ENCODE data around the gene THSD7A.

The THSD7A gene

DNA sequence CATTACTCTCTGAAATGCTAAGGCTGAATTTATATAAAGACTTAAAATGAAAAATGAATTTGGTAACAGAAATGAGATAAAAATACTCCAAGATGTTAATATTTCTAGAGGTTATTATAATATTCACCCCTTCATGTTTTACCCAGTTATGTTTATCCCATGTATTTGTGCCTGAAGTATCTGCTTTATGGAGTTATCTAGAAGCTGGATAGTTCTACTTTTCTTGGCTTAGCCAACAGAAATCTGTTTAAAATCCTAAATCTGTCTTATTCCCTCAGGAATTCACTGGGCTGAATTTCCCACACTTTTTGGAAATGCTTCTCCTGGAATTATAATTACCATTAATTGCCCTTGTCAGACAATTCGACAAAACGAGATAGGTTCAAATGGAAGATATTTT lies 201.6 kb downstream of the THSD7A start:
- H3K4me1 ChIP-seq (ENCODE audit: control insufficient read depth, insufficient read depth, low read length), result peaks cover 8% of the 10 kb centered on the region
- no peaks in the 10 kb centered on the region for H3K27me3 ChIP-seq (replicated peaks; ENCODE audit: control insufficient read depth, insufficient read depth, low read length)
- H3K9me3 ChIP-seq (ENCODE audit: control insufficient read depth, low read length), result no peaks in the 10 kb centered on the region
- H3K9ac ChIP-seq (ENCODE audit: low read length), result no peak overlapping the region
- no peak overlapping the region for H3K4me3 ChIP-seq (ENCODE audit: low read length)
- H3K36me3 ChIP-seq (ENCODE audit: control insufficient read depth, insufficient read depth, low read length, severe bottlenecking), result no peaks in the 10 kb centered on the region
- DNase-seq (ENCODE audit: low read depth), result no peak

DNA sequence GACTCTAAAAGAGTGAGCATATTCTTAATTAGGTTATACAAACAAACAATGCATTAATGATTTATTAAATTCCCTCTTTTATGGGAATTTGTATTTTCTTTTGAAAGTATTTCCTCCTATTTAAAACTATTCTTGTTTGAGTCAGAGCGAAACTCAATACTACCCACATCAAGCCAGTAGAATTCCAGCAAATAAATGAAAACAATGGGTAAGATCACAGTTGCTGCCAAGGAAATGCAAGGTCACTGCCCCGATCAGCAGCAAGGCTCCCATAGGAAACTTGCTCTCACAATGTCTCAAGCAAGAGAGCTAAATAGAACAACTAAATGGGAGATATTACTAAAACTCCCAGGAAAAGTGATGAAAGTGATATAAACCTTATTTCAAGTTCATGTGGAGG lies 206.3 kb downstream of the THSD7A start:
- peak; percentile 7 for DNase-seq (ENCODE audit: low read depth)
- H3K36me3 ChIP-seq (ENCODE audit: control insufficient read depth, insufficient read depth, low read length, severe bottlenecking), result no peaks in the 10 kb centered on the region
- H3K9me3 ChIP-seq (ENCODE audit: control insufficient read depth, low read length), result peaks cover 10% of the 10 kb centered on the region
- no peak overlapping the region for H3K4me3 ChIP-seq (ENCODE audit: low read length)
- H3K9ac ChIP-seq (ENCODE audit: low read length), result no peak overlapping the region
- no peaks in the 10 kb centered on the region for H3K27me3 ChIP-seq (replicated peaks; ENCODE audit: control insufficient read depth, insufficient read depth, low read length)
- peaks cover 16% of the 10 kb centered on the region for H3K4me1 ChIP-seq (ENCODE audit: control insufficient read depth, insufficient read depth, low read length)

DNA sequence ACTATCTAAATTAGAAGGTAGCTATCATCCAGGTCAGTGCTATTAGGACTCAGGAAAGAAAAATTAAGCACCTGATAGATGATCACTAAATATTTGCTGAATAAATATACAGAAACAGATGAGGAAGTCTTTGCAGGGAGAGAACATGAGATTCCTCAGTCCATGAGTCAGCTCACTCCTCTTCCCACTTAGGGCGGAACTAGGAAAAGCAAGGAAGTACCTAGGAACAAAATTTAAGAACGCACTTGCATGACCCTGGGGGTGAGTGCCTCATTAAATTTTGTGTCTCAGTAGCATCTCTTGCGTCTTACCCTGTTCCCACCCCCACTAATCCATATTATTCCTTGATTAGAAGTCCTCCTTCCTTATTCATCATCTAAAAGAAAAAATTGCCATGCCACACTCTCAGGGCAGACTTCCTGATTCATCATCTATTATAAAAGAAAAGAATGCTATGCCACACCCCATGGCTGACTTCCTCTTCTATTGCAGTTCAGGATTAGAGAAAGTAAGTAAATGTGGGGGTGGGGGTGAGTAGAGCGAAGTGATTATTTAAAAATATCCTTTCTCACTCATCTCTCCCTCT lies 208.8 kb downstream of the THSD7A start:
- no peak for DNase-seq (ENCODE audit: low read depth)
- no peaks in the 10 kb centered on the region for H3K36me3 ChIP-seq (ENCODE audit: control insufficient read depth, insufficient read depth, low read length, severe bottlenecking)
- H3K4me3 ChIP-seq (ENCODE audit: low read length), result no peak overlapping the region
- peaks cover 10% of the 10 kb centered on the region for H3K9me3 ChIP-seq (ENCODE audit: control insufficient read depth, low read length)
- no peaks in the 10 kb centered on the region for H3K27me3 ChIP-seq (replicated peaks; ENCODE audit: control insufficient read depth, insufficient read depth, low read length)
- H3K9ac ChIP-seq (ENCODE audit: low read length), result no peak overlapping the region
- peaks cover 19% of the 10 kb centered on the region for H3K4me1 ChIP-seq (ENCODE audit: control insufficient read depth, insufficient read depth, low read length)

DNA sequence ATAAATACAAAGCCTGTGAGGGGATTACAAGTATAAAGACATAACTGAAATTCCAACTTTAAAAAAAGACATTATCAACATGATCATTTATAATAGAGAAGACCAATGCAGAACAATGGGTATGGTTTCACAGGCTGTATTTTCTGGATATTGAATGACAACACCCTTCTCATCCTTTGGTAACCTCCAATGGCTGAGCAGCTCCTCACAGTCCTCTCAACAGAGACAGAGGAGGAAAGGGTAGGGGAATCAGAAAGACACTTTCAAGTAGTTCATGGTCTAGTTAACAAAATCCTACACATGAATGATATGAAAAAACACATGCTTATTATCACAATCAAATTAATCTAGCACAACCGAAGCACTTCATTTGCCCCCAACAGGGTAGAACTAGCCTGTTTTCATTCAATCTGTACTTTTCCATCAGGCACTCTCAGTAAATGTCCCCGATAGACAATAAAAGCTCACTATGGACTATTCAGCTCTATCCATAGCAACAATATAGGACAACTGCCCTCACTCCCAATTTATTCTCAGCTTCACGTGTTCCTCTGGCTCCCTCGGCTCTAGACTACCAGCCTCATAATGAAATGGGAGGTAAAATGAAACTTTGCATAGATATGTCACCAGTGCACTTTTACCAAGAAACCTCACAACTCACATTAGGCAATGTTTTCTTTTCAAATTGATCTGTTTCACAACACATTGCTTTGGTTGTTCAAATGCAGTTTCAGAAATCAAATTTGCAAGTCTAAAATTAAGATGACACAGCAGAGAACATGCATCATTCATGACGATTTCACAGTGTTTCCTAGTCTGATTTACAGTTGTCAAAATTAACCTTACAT lies 211.4 kb downstream of the THSD7A start:
- Histone ChIP-seq H3K27me3 (replicated peaks; ENCODE audit: control insufficient read depth, insufficient read depth, low read length) (no peaks in the 10 kb centered on the region), H3K4me3 (ENCODE audit: low read length) (no peak overlapping the region), H3K9me3 (ENCODE audit: control insufficient read depth, low read length) (peaks cover 10% of the 10 kb centered on the region), H3K9ac (ENCODE audit: low read length) (peak overlapping the region; percentile 31), H3K4me1 (ENCODE audit: control insufficient read depth, insufficient read depth, low read length) (peaks cover 14% of the 10 kb centered on the region), H3K36me3 (ENCODE audit: control insufficient read depth, insufficient read depth, low read length, severe bottlenecking) (no peaks in the 10 kb centered on the region)
- no peak for DNase-seq (ENCODE audit: low read depth)

DNA sequence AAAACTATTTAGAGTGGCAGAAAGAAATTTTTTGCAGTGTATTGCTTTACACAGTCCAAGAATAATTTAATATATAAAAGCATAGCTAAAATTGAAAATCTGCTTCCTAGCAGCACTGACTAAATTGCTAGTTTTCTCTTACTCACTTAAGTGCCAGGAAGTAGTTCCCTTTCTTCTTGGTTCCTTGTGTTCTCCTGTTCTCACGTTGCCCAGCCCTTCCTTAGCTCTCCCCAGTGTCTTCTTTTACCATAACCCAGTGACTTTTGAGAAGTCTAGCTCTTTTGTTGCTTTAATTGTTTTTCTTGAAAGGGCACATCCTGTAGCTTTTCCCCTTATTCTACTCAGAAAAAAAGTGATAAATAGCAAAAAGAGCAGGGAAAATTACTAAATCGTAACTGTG lies 215.5 kb downstream of the THSD7A start:
- Histone ChIP-seq H3K9ac (ENCODE audit: low read length) (no peak overlapping the region), H3K36me3 (ENCODE audit: control insufficient read depth, insufficient read depth, low read length, severe bottlenecking) (no peaks in the 10 kb centered on the region), H3K4me1 (ENCODE audit: control insufficient read depth, insufficient read depth, low read length) (peaks cover 6% of the 10 kb centered on the region), H3K27me3 (replicated peaks; ENCODE audit: control insufficient read depth, insufficient read depth, low read length) (no peaks in the 10 kb centered on the region), H3K9me3 (ENCODE audit: control insufficient read depth, low read length) (no peaks in the 10 kb centered on the region), H3K4me3 (ENCODE audit: low read length) (no peak overlapping the region)
- DNase-seq (ENCODE audit: low read depth), result no peak

DNA sequence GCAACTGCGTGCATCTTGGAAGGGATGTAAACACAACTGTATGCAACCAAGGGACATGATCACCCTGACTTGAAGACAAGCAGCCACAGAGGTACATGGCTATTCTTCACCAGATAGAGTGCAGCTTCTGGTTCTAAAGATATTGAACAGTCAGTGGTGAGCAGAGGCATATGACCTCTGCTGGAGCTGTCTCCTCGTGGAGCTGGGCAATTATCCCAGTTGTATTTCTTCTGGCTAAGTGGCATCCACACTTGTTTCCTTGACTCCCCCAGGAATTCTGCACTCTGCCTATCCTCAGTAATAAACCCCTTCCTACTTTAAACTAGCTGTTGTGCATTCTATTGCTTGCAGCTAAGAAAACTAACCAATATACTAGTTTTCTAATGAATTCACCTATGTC lies 216.8 kb downstream of the THSD7A start:
- DNase-seq (ENCODE audit: low read depth), result no peak
- no peaks in the 10 kb centered on the region for H3K4me1 ChIP-seq (ENCODE audit: control insufficient read depth, insufficient read depth, low read length)
- no peaks in the 10 kb centered on the region for H3K27me3 ChIP-seq (replicated peaks; ENCODE audit: control insufficient read depth, insufficient read depth, low read length)
- no peak overlapping the region for H3K4me3 ChIP-seq (ENCODE audit: low read length)
- H3K9me3 ChIP-seq (ENCODE audit: control insufficient read depth, low read length), result no peaks in the 10 kb centered on the region
- no peaks in the 10 kb centered on the region for H3K36me3 ChIP-seq (ENCODE audit: control insufficient read depth, insufficient read depth, low read length, severe bottlenecking)
- H3K9ac ChIP-seq (ENCODE audit: low read length), result no peak overlapping the region

DNA sequence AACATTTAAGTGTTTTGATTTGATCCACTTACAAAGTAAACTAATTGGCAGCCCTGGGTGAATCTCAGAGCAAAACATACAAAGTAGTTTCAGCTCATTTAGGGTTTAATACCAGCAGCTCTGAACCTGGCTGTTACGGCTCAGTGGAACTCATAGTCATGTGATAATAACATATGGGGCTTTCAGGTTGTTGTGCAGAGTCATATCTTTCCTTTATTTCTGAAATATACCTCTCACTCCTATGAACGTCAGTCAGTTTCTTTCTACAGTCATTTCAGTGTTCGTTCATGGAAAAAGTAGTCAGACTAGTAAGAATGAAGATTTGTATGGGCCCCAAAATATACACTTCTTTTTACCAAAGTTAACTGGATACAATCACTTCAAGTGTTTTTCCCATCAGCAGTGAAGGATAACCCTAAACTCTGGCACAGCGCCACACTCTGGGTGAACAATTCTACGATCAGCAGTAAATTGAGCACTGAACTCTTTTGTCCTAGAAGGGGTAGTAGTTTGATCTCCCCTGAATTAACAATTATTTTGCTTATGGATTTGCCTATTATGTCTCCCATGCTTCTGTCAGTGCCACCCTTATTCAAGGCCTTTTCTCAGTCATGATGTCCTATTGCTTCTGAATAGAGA lies 218.6 kb downstream of the THSD7A start:
- no peaks in the 10 kb centered on the region for H3K4me1 ChIP-seq (ENCODE audit: control insufficient read depth, insufficient read depth, low read length)
- H3K27me3 ChIP-seq (replicated peaks; ENCODE audit: control insufficient read depth, insufficient read depth, low read length), result no peaks in the 10 kb centered on the region
- DNase-seq (ENCODE audit: low read depth), result no peak
- H3K36me3 ChIP-seq (ENCODE audit: control insufficient read depth, insufficient read depth, low read length, severe bottlenecking), result no peaks in the 10 kb centered on the region
- no peak overlapping the region for H3K4me3 ChIP-seq (ENCODE audit: low read length)
- no peaks in the 10 kb centered on the region for H3K9me3 ChIP-seq (ENCODE audit: control insufficient read depth, low read length)
- no peak overlapping the region for H3K9ac ChIP-seq (ENCODE audit: low read length)

DNA sequence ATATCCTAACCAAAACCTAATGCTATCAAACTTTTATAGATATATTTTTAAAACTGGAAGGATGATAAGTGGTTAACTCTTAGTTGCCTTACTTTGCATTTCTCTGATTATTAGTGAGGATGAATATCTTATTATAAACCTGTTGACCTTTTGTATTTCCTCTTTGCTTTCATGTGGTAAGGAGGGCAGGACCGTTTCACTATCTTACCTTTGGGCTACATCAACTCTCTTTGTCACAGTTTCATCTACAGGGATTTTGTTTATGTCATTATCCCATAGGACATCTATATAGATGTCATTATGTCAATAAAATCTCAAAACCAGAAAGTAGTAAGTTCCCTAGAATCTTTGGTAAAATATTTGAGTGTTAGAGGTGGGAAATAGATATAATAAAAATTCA lies 219.3 kb downstream of the THSD7A start:
- Histone ChIP-seq H3K9ac (ENCODE audit: low read length) (no peak overlapping the region), H3K9me3 (ENCODE audit: control insufficient read depth, low read length) (no peaks in the 10 kb centered on the region), H3K4me1 (ENCODE audit: control insufficient read depth, insufficient read depth, low read length) (no peaks in the 10 kb centered on the region), H3K27me3 (replicated peaks; ENCODE audit: control insufficient read depth, insufficient read depth, low read length) (no peaks in the 10 kb centered on the region), H3K4me3 (ENCODE audit: low read length) (no peak overlapping the region), H3K36me3 (ENCODE audit: control insufficient read depth, insufficient read depth, low read length, severe bottlenecking) (no peaks in the 10 kb centered on the region)
- no peak for DNase-seq (ENCODE audit: low read depth)

DNA sequence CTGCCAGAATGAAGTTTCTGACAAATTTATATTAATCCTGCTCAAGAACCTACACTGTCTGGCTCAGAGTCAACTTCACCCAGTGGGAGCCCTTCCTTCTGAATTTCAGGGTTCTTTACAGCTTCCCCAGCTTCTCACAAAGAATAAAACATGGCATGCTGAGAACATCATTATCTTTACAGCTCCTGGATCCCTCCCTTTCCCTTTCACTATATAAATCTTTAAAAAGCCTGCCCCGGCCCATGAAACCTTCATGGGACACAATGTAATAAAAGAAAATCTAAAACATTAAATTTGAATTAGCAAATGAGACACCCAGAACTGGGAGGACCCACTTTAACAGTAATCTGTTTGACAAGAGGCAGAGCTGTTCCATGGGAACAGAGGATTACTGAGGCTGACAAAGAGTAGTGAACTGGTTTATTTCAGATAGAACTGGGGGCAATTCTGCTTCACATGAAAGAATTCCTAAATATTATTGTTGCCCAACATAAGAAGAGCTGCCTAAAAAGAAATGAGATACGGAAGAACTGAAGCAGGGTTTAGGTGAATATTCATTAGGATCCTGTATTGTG lies 222.8 kb downstream of the THSD7A start:
- Histone ChIP-seq H3K9me3 (ENCODE audit: control insufficient read depth, low read length) (no peaks in the 10 kb centered on the region), H3K9ac (ENCODE audit: low read length) (no peak overlapping the region), H3K4me3 (ENCODE audit: low read length) (no peak overlapping the region), H3K27me3 (replicated peaks; ENCODE audit: control insufficient read depth, insufficient read depth, low read length) (no peaks in the 10 kb centered on the region), H3K36me3 (ENCODE audit: control insufficient read depth, insufficient read depth, low read length, severe bottlenecking) (no peaks in the 10 kb centered on the region), H3K4me1 (ENCODE audit: control insufficient read depth, insufficient read depth, low read length) (peaks cover 21% of the 10 kb centered on the region)
- DNase-seq (ENCODE audit: low read depth), result no peak

DNA sequence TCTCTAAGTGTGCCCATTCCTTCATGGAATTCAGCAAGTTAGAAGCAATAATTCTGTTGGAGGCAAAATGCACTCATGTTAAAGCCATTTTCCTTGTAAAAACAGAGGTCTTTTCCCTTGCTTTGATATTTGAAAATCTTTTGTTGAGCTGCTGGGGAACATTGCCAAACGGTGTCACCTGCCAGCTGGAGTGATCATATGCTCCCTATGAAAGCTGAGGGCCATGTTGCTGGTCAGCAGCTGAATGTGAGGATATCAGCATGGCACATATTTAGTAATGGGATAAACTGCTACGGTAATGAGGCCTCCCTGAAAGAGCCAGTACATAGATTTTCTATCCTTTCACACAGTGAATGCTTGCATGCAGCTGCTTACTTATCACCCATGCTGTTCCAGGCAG lies 224.3 kb downstream of the THSD7A start:
- Histone ChIP-seq H3K9ac (ENCODE audit: low read length) (no peak overlapping the region), H3K36me3 (ENCODE audit: control insufficient read depth, insufficient read depth, low read length, severe bottlenecking) (no peaks in the 10 kb centered on the region), H3K4me3 (ENCODE audit: low read length) (no peak overlapping the region), H3K27me3 (replicated peaks; ENCODE audit: control insufficient read depth, insufficient read depth, low read length) (no peaks in the 10 kb centered on the region), H3K4me1 (ENCODE audit: control insufficient read depth, insufficient read depth, low read length) (peaks cover 23% of the 10 kb centered on the region), H3K9me3 (ENCODE audit: control insufficient read depth, low read length) (no peaks in the 10 kb centered on the region)
- no peak for DNase-seq (ENCODE audit: low read depth)

DNA sequence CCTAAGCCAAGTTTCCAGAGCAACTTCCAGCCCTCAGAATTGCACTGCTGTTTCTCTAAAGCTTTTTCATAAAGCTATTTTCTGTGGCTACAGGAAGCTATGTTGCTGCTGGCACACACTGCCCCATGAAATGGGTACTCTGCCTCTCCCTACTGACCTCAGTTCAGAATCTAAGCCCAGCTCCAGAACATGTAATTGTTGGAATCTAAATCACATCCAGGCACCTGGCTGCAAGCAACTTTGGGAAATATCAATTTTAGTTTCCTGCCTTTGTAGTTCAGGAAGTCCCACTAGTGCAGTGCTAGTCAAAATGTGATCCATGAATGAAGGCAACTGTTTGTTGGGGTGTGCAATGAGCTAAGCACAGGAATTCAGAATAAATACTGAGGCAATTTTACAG lies 226.2 kb downstream of the THSD7A start:
- Histone ChIP-seq H3K9ac (ENCODE audit: low read length) (no peak overlapping the region), H3K27me3 (replicated peaks; ENCODE audit: control insufficient read depth, insufficient read depth, low read length) (no peaks in the 10 kb centered on the region), H3K4me1 (ENCODE audit: control insufficient read depth, insufficient read depth, low read length) (peaks cover 23% of the 10 kb centered on the region), H3K36me3 (ENCODE audit: control insufficient read depth, insufficient read depth, low read length, severe bottlenecking) (no peaks in the 10 kb centered on the region), H3K9me3 (ENCODE audit: control insufficient read depth, low read length) (no peaks in the 10 kb centered on the region), H3K4me3 (ENCODE audit: low read length) (no peak overlapping the region)
- no peak for DNase-seq (ENCODE audit: low read depth)
